Vagina (tissue), 2 donors: ENCODE results near the gene TSPAN4. TPM values are rescaled to one million over a fixed set of nuclear protein-coding genes. Genes with fewer than 3 reads are reported as not detected.

ENCODE experiments used
- DNase-seq, 2 donors: peaks; one replicate each; pipeline ENCODE4 v3.0.0-alpha.2; 2017; ENCODE audit errors: extremely low spot score in 2 of 2
- H3K27ac ChIP-seq: fragments of 200-600 bp; sonication (generic); one replicate; pipeline ENCODE4 v1.5.1; 2019
- H3K27me3 ChIP-seq: fragments of 200-600 bp; sonication (generic); one replicate; pipeline ENCODE4 v1.5.1; 2019
- H3K36me3 ChIP-seq, 2 donors: fragments of 200-600 bp; sonication (generic); one replicate each; pipeline ENCODE4 v1.5.1; 2017 to 2019
- H3K4me1 ChIP-seq: fragments of 200-600 bp; sonication (generic); one replicate; pipeline ENCODE4 v1.5.1; 2019
- H3K4me3 ChIP-seq, 2 donors: fragments of 200-600 bp; sonication (generic); 1 replicate in 1 of 2; 2 replicates in 1 of 2; pipeline ENCODE4 v1.5.1; 2016 to 2019
- H3K9me3 ChIP-seq: fragments of 200-600 bp; sonication (generic); one replicate; pipeline ENCODE4 v1.5.1; 2019
- POLR2A ChIP-seq, 2 donors: fragments of 450-650 bp; IDR thresholded peaks; one replicate each; pipeline ENCODE4 v1.6.1; 2017; ENCODE audit warnings: antibody characterized with exemption in 2 of 2, mild to moderate bottlenecking in 2 of 2, moderate library complexity in 2 of 2
- POLR2AphosphoS5 ChIP-seq, 2 donors: sonication (generic); formaldehyde crosslinking; IDR thresholded peaks; one replicate each; pipeline ENCODE4 v1.9.0; 2017; ENCODE audit warnings: antibody characterized with exemption in 2 of 2, mild to moderate bottlenecking in 2 of 2, low read depth in 1 of 2; ENCODE audit not compliant: insufficient read depth in 1 of 2
- intact Hi-C: fragments of 100-400 bp; cut with DNase I; formaldehyde crosslinking; loops from one replicate; pipeline ENCODE4 v1.15.1; 2023
- total RNA-seq: library from RNA; depleted of rRNA; stranded (reverse); fragments of >200 nt; gene quantifications from one replicate; pipeline ENCODE4 v1.2.3, GENCODE V29; 2016
- TF ChIP-seq, protein P1 (sequence below), 3 experiments: fragments of 450-650 bp in 2 of 3; fragments of 200-600 bp in 1 of 3; sonication (generic) in 1 of 3; IDR thresholded peaks; one replicate each; pipeline ENCODE4 v1.5.1; 2017 to 2019; ENCODE audit warnings: antibody characterized with exemption in 3 of 3, mild to moderate bottlenecking in 2 of 3, moderate library complexity in 2 of 3

TSPAN4 gene
- total RNA-seq, 1 donor from 2014 or later, result 99.0 TPM

GRCh38 chr11:798093-798713 lies 44.4 kb upstream of the TSPAN4 start, which contains the start of gene SLC25A22:
TSS of gene SLC25A22 (minus strand) at chr11:798281. CDS start at chr11:795006, 3,275 bp downstream.
- Histone ChIP-seq H3K27me3 (no peaks in the 10 kb centered on the region), H3K4me3 (peak within 1 kb of the TSS; percentile 65 to 97), H3K4me1 (peaks cover 37% of the 10 kb centered on the region), H3K9me3 (no peaks in the 10 kb centered on the region), H3K27ac (peak within 1 kb of the TSS; percentile 87), H3K36me3 (peaks cover 0 to 13% of the 10 kb centered on the region in 2 donors)
- TF ChIP-seq POLR2AphosphoS5 (IDR thresholded peaks at IDR 0.05; ENCODE audit: insufficient read depth in 1 of 2, low read depth in 1 of 2), result no peak
- TF ChIP-seq, protein P1, sequence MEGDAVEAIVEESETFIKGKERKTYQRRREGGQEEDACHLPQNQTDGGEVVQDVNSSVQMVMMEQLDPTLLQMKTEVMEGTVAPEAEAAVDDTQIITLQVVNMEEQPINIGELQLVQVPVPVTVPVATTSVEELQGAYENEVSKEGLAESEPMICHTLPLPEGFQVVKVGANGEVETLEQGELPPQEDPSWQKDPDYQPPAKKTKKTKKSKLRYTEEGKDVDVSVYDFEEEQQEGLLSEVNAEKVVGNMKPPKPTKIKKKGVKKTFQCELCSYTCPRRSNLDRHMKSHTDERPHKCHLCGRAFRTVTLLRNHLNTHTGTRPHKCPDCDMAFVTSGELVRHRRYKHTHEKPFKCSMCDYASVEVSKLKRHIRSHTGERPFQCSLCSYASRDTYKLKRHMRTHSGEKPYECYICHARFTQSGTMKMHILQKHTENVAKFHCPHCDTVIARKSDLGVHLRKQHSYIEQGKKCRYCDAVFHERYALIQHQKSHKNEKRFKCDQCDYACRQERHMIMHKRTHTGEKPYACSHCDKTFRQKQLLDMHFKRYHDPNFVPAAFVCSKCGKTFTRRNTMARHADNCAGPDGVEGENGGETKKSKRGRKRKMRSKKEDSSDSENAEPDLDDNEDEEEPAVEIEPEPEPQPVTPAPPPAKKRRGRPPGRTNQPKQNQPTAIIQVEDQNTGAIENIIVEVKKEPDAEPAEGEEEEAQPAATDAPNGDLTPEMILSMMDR (IDR thresholded peaks at IDR 0.05), result peak; percentile 73 to 89 (median 77)
- TF ChIP-seq POLR2A (IDR thresholded peaks at IDR 0.05), result no peak
- DNase-seq, result no peak
- intact Hi-C loops, result no loop called here

DNA sequence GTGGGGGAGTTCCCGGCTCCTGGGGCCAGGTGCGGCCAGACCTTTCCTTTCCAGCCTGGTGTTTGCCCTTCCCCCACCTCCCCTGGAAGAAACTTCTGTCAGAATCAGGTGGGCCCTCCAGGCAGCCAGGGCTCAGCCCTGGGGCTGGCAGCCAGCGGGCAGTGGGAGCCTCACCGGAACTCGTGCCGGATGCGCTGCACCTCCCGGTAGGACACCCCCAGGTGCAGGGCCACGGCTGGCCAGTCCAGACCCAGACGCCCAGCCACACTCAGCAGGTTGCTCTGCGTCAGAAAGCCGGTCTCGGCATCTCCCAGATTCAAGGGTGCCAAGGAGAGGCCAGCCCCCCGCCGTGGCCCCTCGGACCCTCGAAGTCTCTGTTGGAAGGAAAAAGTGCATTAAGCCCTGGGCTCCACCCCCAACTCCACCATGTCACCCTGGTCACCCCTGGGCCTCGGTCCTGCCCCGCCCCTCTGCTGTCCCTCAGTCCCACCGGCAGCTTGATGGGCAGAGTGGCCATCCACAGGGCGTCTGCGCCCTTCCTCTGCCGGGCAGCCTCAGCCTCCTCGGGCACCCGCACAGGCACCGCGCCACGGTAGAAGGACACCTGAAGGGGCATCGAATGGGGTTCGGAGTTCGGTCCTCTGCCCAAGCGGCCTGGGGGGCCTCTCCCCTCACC lies 42.9 kb upstream of the TSPAN4 start:
- Histone ChIP-seq H3K4me3 (no peak overlapping the region), H3K27me3 (no peaks in the 10 kb centered on the region), H3K27ac (no peak overlapping the region), H3K4me1 (peaks cover 42% of the 10 kb centered on the region), H3K36me3 (peaks cover 0 to 13% of the 10 kb centered on the region in 2 donors), H3K9me3 (no peaks in the 10 kb centered on the region)
- intact Hi-C loops, result no loop called here
- DNase-seq, result no peak
- no peak for TF ChIP-seq POLR2AphosphoS5 (IDR thresholded peaks at IDR 0.05; ENCODE audit: insufficient read depth in 1 of 2, low read depth in 1 of 2)
- TF ChIP-seq, protein P1 (IDR thresholded peaks at IDR 0.05), result no peak
- no peak for TF ChIP-seq POLR2A (IDR thresholded peaks at IDR 0.05)

GRCh38 chr11:800473-800872 lies 42.2 kb upstream of the TSPAN4 start:
- no peak for DNase-seq
- Histone ChIP-seq H3K27me3 (no peaks in the 10 kb centered on the region), H3K4me1 (peaks cover 39% of the 10 kb centered on the region), H3K36me3 (peaks cover 0 to 13% of the 10 kb centered on the region in 2 donors), H3K9me3 (no peaks in the 10 kb centered on the region), H3K4me3 (no peak overlapping the region), H3K27ac (no peak overlapping the region)
- intact Hi-C loops, result no loop called here
- TF ChIP-seq, protein P1 (IDR thresholded peaks at IDR 0.05), result no peak
- TF ChIP-seq POLR2AphosphoS5 (IDR thresholded peaks at IDR 0.05; ENCODE audit: insufficient read depth in 1 of 2, low read depth in 1 of 2) (no peak), POLR2A (IDR thresholded peaks at IDR 0.05) (no peak)

GRCh38 chr11:801097-801780 lies 41.4 kb upstream of the TSPAN4 start:
- no peaks in the 10 kb centered on the region for H3K27me3 ChIP-seq
- TF ChIP-seq, protein P1 (IDR thresholded peaks at IDR 0.05), result no peak
- TF ChIP-seq POLR2A (IDR thresholded peaks at IDR 0.05) (no peak), POLR2AphosphoS5 (IDR thresholded peaks at IDR 0.05; ENCODE audit: insufficient read depth in 1 of 2, low read depth in 1 of 2) (no peak)
- no peak overlapping the region for H3K4me3 ChIP-seq
- H3K36me3 ChIP-seq, result peaks cover 0 to 13% of the 10 kb centered on the region in 2 donors
- no peak overlapping the region for H3K27ac ChIP-seq
- H3K9me3 ChIP-seq, result no peaks in the 10 kb centered on the region
- H3K4me1 ChIP-seq, result peaks cover 34% of the 10 kb centered on the region
- intact Hi-C loops, result no loop called here
- DNase-seq, result no peak
